ENCODE measurements around the gene PDE6B. TPM values are rescaled to one million over a fixed set of nuclear protein-coding genes. Genes with fewer than 3 reads are reported as not detected.

The PDE6B gene
- total RNA-seq, 1 experiment from 2014 or later: 10.8 TPM

GRCh38 chr4:579543-580175 lies 45.7 kb upstream of the PDE6B start:
- no peak for DNase-seq
- no peaks in the 10 kb centered on the region for H3K79me2 ChIP-seq (ENCODE audit: insufficient read depth, low read length)
- H3K9ac ChIP-seq (ENCODE audit: extremely low read depth, insufficient read length, low read length): no peak overlapping the region
- Mint-ChIP-seq H3K4me1 (peaks cover 11 to 22% of the 10 kb centered on the region in 2 experiments), H3K4me3 (no peak overlapping the region), H3K27me3 (ENCODE audit: low read depth) (peaks cover 74% of the 10 kb centered on the region), H3K27ac (no peak overlapping the region), H3K36me3 (ENCODE audit: insufficient read depth in 1 of 3, low read depth in 3 of 3) (peaks cover 0 to 3% (median 0%) of the 10 kb centered on the region in 3 experiments; a peak in 2 of 7 replicates), H3K9me3 (peaks cover 14% of the 10 kb centered on the region in 2 experiments)
- 0 out of 2 replicates have a peak, but pooled peaks cover 5% of the 10 kb centered on the region for H3K4me1 ChIP-seq (ENCODE audit: insufficient read depth, low read length)
- no peak overlapping the region for H2AFZ ChIP-seq (ENCODE audit: low read length)
- H3K14ac ChIP-seq (ENCODE audit: insufficient read depth, low read length): no peak overlapping the region
- H3K9me3 ChIP-seq (ENCODE audit: control insufficient read depth, low read depth, low read length): no peaks in the 10 kb centered on the region
- no peak overlapping the region for H2BK15ac ChIP-seq (ENCODE audit: low read depth, low read length)
- H4K20me1 ChIP-seq (ENCODE audit: control insufficient read depth, insufficient read depth, insufficient read length): no peaks in the 10 kb centered on the region
- no peak overlapping the region for H2BK120ac ChIP-seq (ENCODE audit: low read depth, low read length, poor library complexity, severe bottlenecking)
- H3K18ac ChIP-seq (ENCODE audit: insufficient read length, low read depth, low read length): no peak overlapping the region
- H4K8ac ChIP-seq (replicated peaks; ENCODE audit: insufficient read length, low read depth, low read length): no peak overlapping the region
- no peak overlapping the region for H2BK20ac ChIP-seq (ENCODE audit: low read depth, low read length, poor library complexity, severe bottlenecking)
- peaks cover 22% of the 10 kb centered on the region for H3K27me3 ChIP-seq (ENCODE audit: insufficient read depth, low read length)
- no peak overlapping the region for H3K4ac ChIP-seq (ENCODE audit: low read depth, low read length)
- H4K5ac ChIP-seq (ENCODE audit: insufficient read length, low read depth, low read length): no peak overlapping the region
- no peak for TF ChIP-seq CTCF (conservative IDR thresholded peaks at IDR 0.05)
- no peak overlapping the region for H2BK5ac ChIP-seq (ENCODE audit: insufficient read length, low read length)
- no peak overlapping the region for H2AK5ac ChIP-seq (ENCODE audit: insufficient read length, low read length)
- peaks cover 22% of the 10 kb centered on the region for H3K23me2 ChIP-seq (ENCODE audit: insufficient read length, low read depth, low read length, poor library complexity, severe bottlenecking)
- WGBS (ENCODE audit: extremely low coverage, insufficient read length, low lambda C conversion rate): no CpG with 5 or more reads among the region's 11 CpGs
- H3K23ac ChIP-seq (ENCODE audit: insufficient read length, low read depth, low read length): no peak overlapping the region
- no peak overlapping the region for H3K56ac ChIP-seq (ENCODE audit: insufficient read length, low read depth, low read length)
- no peaks in the 10 kb centered on the region for H3K79me1 ChIP-seq (ENCODE audit: insufficient read depth, low read depth, low read length, poor library complexity, severe bottlenecking)
- H3K27ac ChIP-seq (ENCODE audit: insufficient read length, low read depth, low read length): no peak overlapping the region
- no peak overlapping the region for H3K4me2 ChIP-seq (ENCODE audit: insufficient read depth, insufficient read length, low read length)
- no peak overlapping the region for H2BK12ac ChIP-seq (ENCODE audit: insufficient read length, low read depth, low read length)
- H3T11ph ChIP-seq (ENCODE audit: low read length): no peak overlapping the region
- H4K91ac ChIP-seq (ENCODE audit: insufficient read length, low read depth, low read length): no peak overlapping the region

Measured in H9 (cell line).